HG03457 (cell line): ENCODE results near the gene RTN4R.

Experiments
- ATAC-seq: cut with Tn5 transposase; IDR thresholded peaks from one replicate; pipeline ENCODE4 v1.9.1; 2021; ENCODE audit warnings: moderate number of reproducible peaks; ENCODE audit not compliant: unreplicated experiment

Gene RTN4R

GRCh38 chr22:20243537-20244249 is 24.4 kb downstream of the RTN4R start:
- ATAC-seq: no peak

- ATAC-seq: no peak
These were observed 25.0 kb downstream of the RTN4R start for GRCh38 chr22:20243176-20243536.

- ATAC-seq: no peak
These were observed 25.5 kb downstream of the RTN4R start for GRCh38 chr22:20242393-20243175.

- ATAC-seq: no peak
These were observed 26.3 kb downstream of the RTN4R start for GRCh38 chr22:20241579-20242392.

GRCh38 chr22:20240900-20241299 is 27.2 kb downstream of the RTN4R start:
- no peak for ATAC-seq

GRCh38 chr22:20240447-20240764 is 27.7 kb downstream of the RTN4R start:
- ATAC-seq: no peak

GRCh38 chr22:20239676-20240446 is 28.3 kb downstream of the RTN4R start:
- no peak for ATAC-seq

GRCh38 chr22:20238901-20239675 is 29.0 kb downstream of the RTN4R start:
- no peak for ATAC-seq

- no peak for ATAC-seq
These were observed 29.6 kb downstream of the RTN4R start for GRCh38 chr22:20238536-20238900.

GRCh38 chr22:20237480-20238440 is 30.4 kb downstream of the RTN4R start:
- ATAC-seq: no peak

- ATAC-seq: no peak
These were observed 31.9 kb downstream of the RTN4R start for GRCh38 chr22:20236052-20236717.

- ATAC-seq: no peak
These were observed 32.6 kb downstream of the RTN4R start for GRCh38 chr22:20235389-20235991.

GRCh38 chr22:20234760-20235388 is 33.2 kb downstream of the RTN4R start:
- no peak for ATAC-seq

- no peak for ATAC-seq
These were observed 33.8 kb downstream of the RTN4R start for GRCh38 chr22:20234314-20234682.

- ATAC-seq: no peak
These were observed 34.5 kb downstream of the RTN4R start for GRCh38 chr22:20233351-20234313.

- ATAC-seq: no peak
These were observed 35.3 kb downstream of the RTN4R start for GRCh38 chr22:20232781-20233180.

- ATAC-seq: no peak
These were observed 35.9 kb downstream of the RTN4R start for GRCh38 chr22:20232237-20232598.
